K562 (cell line): ENCODE data around the gene ICAM1. TPM values are rescaled to one million over a fixed set of nuclear protein-coding genes. Genes with fewer than 3 reads are reported as not detected.

ENCODE experiments used
- ATF3 ChIP-seq, 2 experiments: fragments of 450-650 bp in 1 of 2; sonication (generic) in 1 of 2; formaldehyde crosslinking in 1 of 2; IDR thresholded peaks in 1 of 2; conservative IDR thresholded peaks in 1 of 2; 2 replicates each; pipeline versions ENCODE4 v1.6.1 to v1.8.1; 2016 to 2023; ENCODE audit warnings: mild to moderate bottlenecking in 2 of 2, moderate library complexity in 2 of 2, inconsistent platforms in 1 of 2, missing genetic modification reagents in 1 of 2
- CREB3 ChIP-seq: fragments of 450-650 bp; conservative IDR thresholded peaks from 2 replicates; pipeline ENCODE4 v1.6.1; 2016; ENCODE audit warnings: missing genetic modification characterization, low read depth, mild to moderate bottlenecking, missing compliant biosample characterization, moderate library complexity
- CTBP1 ChIP-seq: fragments of 450-650 bp; IDR thresholded peaks from 2 replicates; pipeline ENCODE4 v1.6.1; 2016; ENCODE audit warnings: borderline replicate concordance
- DNMT1 ChIP-seq: fragments of 450-650 bp; IDR thresholded peaks from 2 replicates; pipeline ENCODE4 v1.6.1; 2016; ENCODE audit warnings: antibody characterized with exemption, mild to moderate bottlenecking
- ETS1 ChIP-seq: conservative IDR thresholded peaks from 2 replicates; pipeline ENCODE4 v1.6.1; 2011; ENCODE audit warnings: low read depth, mild to moderate bottlenecking, low read length; ENCODE audit not compliant: control insufficient read depth
- MAZ ChIP-seq, 2 experiments: fragments of 450-650 bp in 1 of 2; sonication (generic) in 1 of 2; formaldehyde crosslinking; IDR thresholded peaks in 1 of 2; conservative IDR thresholded peaks in 1 of 2; 2 replicates each; pipeline versions ENCODE4 v1.4.0 to v1.5.0; 2020; ENCODE audit warnings: mild to moderate bottlenecking in 1 of 2, missing genetic modification reagents in 1 of 2
- NKRF ChIP-seq: fragments of 450-650 bp; IDR thresholded peaks from 2 replicates; pipeline ENCODE4 v1.6.1; 2016; ENCODE audit warnings: borderline replicate concordance
- NUFIP1 ChIP-seq: fragments of 450-650 bp; IDR thresholded peaks from 2 replicates; pipeline ENCODE4 v1.6.1; 2018; ENCODE audit not compliant: partially characterized antibody
- RREB1 ChIP-seq: fragments of 250-450 bp; sonication (Bioruptor Pico); IDR thresholded peaks from 2 replicates; pipeline ENCODE4 v1.4.0; 2020
- SPI1 ChIP-seq: IDR thresholded peaks from 2 replicates; pipeline ENCODE4 v1.6.1; 2011; ENCODE audit warnings: low read depth, low read length, control low read depth, borderline replicate concordance
- TBP ChIP-seq: optimal IDR thresholded peaks from 2 replicates; pipeline ENCODE3; 2011; ENCODE audit warnings: low read depth, low read length, improper control_type of control experiment
- ZNF431 ChIP-seq: sonication (generic); formaldehyde crosslinking; IDR thresholded peaks from 2 replicates; pipeline ENCODE4 v1.8.0; 2022; ENCODE audit warnings: mild to moderate bottlenecking, missing genetic modification reagents
- ZNF584 ChIP-seq: fragments of 200-800 bp; sonication (Bioruptor generic); IDR thresholded peaks from 2 replicates; pipeline ENCODE4 v1.6.1; 2016; ENCODE audit warnings: low read depth, mild to moderate bottlenecking, missing genetic modification characterization, missing compliant biosample characterization
- ZNF77 ChIP-seq: fragments of 250-450 bp; sonication (Bioruptor Pico); IDR thresholded peaks from 2 replicates; pipeline ENCODE4 v1.5.0; 2020
- polyA plus RNA-seq, 8 experiments: library from polyadenylated mRNA; depleted of rRNA in 4 of 8; stranded (reverse) in 5 of 8; unstranded in 3 of 8; fragments of >200 nt; fragmentation: Nextera tagmentation in 2 of 8; fragmentation: Illumina TruSeq in 1 of 8; extraction: Ambion mirVana in 2 of 8; extraction: Trizol in 1 of 8; gene quantifications; 2 replicates each; pipeline versions ENCODE4 v1.2.1 to v1.2.3, GENCODE V29; 2011 to 2014; ENCODE audit warnings: inconsistent platforms in 1 of 8, missing spikeins in 1 of 8
- total RNA-seq, 7 experiments: library from RNA; depleted of rRNA in 6 of 7; stranded (reverse); fragments of >200 nt in 6 of 7; fragmentation: Illumina TruSeq in 2 of 7; extraction: Trizol in 2 of 7; gene quantifications; 2 replicates each; pipeline versions ENCODE4 v1.2.1 to v1.2.3, GENCODE V29; 2011 to 2021; ENCODE audit warnings: low replicate concordance in 1 of 7

ICAM1 gene
- total and polyA plus RNA-seq, 9 of the 15 experiments (the other 6 are each of a cell fraction or from before 2014, with no cell fraction given), result 2.3 to 24.4 (median 13.4) TPM

GRCh38 chr19:10251792-10252694 lies 18.9 kb upstream of the ICAM1 start, which contains the start of gene MRPL4 (continued):
- TF ChIP-seq MAZ (CRISPR knock-in tag; conservative IDR thresholded peaks at IDR 0.05 in 1 of 2, IDR thresholded peaks at IDR 0.05 in 1 of 2) (peak; percentile 87 to 90), TBP (no peak), RREB1 (CRISPR knock-in tag) (0 out of 2 replicates have a peak, but pooled peaks have one; percentile 55), DNMT1 (no peak), ZNF584 (CRISPR knock-in tag) (peak; percentile 24; the same call in 1 of the 2 replicates), ETS1 (peak; percentile 85), CREB3 (tag) (0 out of 2 replicates have a peak, but pooled peaks have one; percentile 64), ATF3 (IDR thresholded peaks at IDR 0.05) (peak; percentile 98), ATF3 (CRISPR knock-in tag; conservative IDR thresholded peaks at IDR 0.05) (no peak), CTBP1 (peak; percentile 85), NUFIP1 (peak; percentile 77), SPI1 (no peak), ZNF431 (no peak), NKRF (peak; percentile 96), ZNF77 (CRISPR knock-in tag) (0 out of 2 replicates have a peak, but pooled peaks have one; percentile 68)
